Ammon's horn (tissue), 1 donor: ENCODE data around the gene FCER1A.

ENCODE experiments used
- DNase-seq: peaks from one replicate; pipeline ENCODE4 v3.0.0-alpha.2; 2016; ENCODE audit warnings: low spot score

The FCER1A gene

DNA sequence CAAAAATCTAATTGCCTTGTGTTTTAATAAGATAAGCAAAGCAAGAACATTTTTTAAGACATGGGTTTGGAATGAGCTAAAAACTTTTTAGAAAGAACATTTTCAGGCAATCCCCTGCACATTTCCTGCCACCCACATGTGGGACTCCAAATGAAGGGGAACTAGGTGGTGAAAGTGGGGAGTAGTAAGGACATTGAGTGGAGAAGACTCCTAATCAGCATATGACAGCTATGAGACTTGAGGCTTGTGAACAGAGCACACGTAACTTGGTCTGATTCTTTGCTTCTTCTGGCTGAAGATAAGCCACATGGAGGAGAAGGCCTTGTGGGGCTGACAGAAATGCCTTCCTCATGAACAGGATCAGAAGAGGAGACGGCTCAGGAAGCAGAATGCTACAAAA, 50.3 kb downstream of the FCER1A start:
- DNase-seq, result no peak
